Kidney epithelial cell (primary cell): ENCODE data around the gene KCNMB1. TPM values are rescaled to one million over a fixed set of nuclear protein-coding genes. Genes with fewer than 3 reads are reported as not detected.

Experiments used
- DNase-seq: peaks from one replicate; pipeline ENCODE4 v3.0.0-alpha.2; 2010; ENCODE audit warnings: low read depth
- H3K27me3 ChIP-seq: 2 replicates; pipeline ENCODE4 v1.6.0; 2011; ENCODE audit warnings: low read length; ENCODE audit not compliant: control insufficient read depth, insufficient read depth
- H3K36me3 ChIP-seq: 2 replicates; pipeline ENCODE4 v1.5.1; 2011; ENCODE audit warnings: low read length; ENCODE audit not compliant: control insufficient read depth, insufficient read depth
- H3K4me3 ChIP-seq: 2 replicates; pipeline ENCODE4 v1.5.1; 2011; ENCODE audit warnings: low read depth, mild to moderate bottlenecking, control low read depth, low read length
- total RNA-seq: library from RNA; depleted of rRNA; stranded (reverse); fragments of >200 nt; gene quantifications from 2 replicates; pipeline ENCODE4 v1.2.3, GENCODE V29; 2015
- TF ChIP-seq, protein P1 (sequence below): IDR thresholded peaks from 2 replicates; pipeline ENCODE4 v1.5.1; 2011; ENCODE audit warnings: mild to moderate bottlenecking, moderate library complexity, low read length, control low read depth, inconsistent platforms; ENCODE audit not compliant: insufficient read depth, poor library complexity, severe bottlenecking

Gene KCNMB1
- total RNA-seq, 1 donor from 2014 or later = 0.04 TPM

DNA sequence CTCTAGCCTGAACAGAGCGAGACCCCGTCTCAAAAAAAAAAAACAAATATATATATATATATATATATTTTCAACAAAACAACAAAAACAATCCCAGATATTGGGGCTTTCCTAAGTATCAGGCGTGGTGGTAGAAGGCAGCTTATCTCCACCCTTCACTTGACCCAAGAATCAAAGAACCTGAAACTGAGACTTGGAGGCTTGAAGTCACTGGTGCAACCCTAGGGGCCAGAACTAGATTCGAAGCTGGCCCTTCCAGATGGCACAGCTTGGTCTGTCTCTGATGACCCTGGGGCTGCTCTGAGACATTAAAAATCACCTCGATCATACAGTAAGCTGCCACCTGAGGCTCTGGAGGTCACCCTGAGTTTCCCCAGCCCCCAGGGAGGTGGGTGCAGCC, 1.3 kb upstream of the KCNMB1 start:
- DNase-seq = no peak
- peaks cover 8% of the 10 kb centered on the region for H3K27me3 ChIP-seq
- H3K36me3 ChIP-seq = no peaks in the 10 kb centered on the region
- H3K4me3 ChIP-seq = no peak overlapping the region
- TF ChIP-seq, protein P1, sequence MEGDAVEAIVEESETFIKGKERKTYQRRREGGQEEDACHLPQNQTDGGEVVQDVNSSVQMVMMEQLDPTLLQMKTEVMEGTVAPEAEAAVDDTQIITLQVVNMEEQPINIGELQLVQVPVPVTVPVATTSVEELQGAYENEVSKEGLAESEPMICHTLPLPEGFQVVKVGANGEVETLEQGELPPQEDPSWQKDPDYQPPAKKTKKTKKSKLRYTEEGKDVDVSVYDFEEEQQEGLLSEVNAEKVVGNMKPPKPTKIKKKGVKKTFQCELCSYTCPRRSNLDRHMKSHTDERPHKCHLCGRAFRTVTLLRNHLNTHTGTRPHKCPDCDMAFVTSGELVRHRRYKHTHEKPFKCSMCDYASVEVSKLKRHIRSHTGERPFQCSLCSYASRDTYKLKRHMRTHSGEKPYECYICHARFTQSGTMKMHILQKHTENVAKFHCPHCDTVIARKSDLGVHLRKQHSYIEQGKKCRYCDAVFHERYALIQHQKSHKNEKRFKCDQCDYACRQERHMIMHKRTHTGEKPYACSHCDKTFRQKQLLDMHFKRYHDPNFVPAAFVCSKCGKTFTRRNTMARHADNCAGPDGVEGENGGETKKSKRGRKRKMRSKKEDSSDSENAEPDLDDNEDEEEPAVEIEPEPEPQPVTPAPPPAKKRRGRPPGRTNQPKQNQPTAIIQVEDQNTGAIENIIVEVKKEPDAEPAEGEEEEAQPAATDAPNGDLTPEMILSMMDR = no peak

GRCh38 chr5:170389550-170389892, 354 bp upstream of the KCNMB1 start:
- Histone ChIP-seq H3K36me3 (no peaks in the 10 kb centered on the region), H3K27me3 (peaks cover 8% of the 10 kb centered on the region), H3K4me3 (no peak overlapping the region)
- TF ChIP-seq, protein P1 = no peak
- DNase-seq = no peak

DNA sequence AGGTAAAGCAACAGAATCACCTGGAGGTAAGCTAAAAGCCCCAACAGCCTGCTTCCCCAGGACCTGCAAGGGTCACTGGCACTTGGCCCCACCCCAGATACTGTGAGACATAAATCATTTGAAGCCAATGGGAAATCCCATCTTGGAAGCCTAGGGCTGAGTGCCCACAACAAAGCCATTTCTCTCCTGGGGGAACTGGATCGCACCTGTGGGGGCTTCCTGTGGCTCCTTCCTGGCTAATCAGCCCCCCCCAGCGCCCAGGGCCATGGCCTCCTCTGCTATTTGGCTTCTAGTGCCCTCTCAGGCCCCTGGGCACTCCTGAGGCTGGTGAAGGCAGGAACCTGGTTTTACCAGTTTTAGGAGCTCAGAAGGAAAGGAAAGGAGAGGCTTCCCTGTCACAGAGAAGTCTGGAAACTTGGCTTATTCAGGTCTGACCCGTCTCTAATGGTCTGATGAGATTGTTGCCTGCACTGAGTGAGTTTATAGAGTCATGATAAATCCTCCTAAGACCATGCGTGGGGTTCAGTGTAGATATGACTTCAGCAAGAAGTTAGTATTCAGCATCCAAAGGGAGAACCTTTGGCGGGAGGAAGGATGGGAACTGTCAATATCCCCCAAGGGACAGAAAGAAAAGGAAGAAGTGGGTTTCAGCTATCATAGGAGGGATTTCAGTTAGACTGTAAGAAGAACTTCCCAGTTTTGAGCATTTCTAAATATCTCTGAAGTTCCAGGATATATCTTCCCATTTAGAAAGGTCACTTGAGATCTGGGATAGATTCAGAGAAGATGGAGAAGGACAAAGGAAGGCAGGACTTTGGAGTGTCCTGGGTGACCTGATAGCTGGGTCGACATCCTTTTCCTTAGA, 1.2 kb downstream of the KCNMB1 start:
- Histone ChIP-seq H3K27me3 (peaks cover 6% of the 10 kb centered on the region), H3K36me3 (no peaks in the 10 kb centered on the region), H3K4me3 (no peak overlapping the region)
- TF ChIP-seq, protein P1 = no peak
- DNase-seq = no peak

GRCh38 chr5:170386743-170387395, 2.3 kb downstream of the KCNMB1 start:
- Histone ChIP-seq H3K4me3 (no peak overlapping the region), H3K36me3 (no peaks in the 10 kb centered on the region), H3K27me3 (peaks cover 6% of the 10 kb centered on the region)
- no peak for DNase-seq
- TF ChIP-seq, protein P1 = no peak

GRCh38 chr5:170383227-170383626, 5.9 kb downstream of the KCNMB1 start:
- no peaks in the 10 kb centered on the region for H3K36me3 ChIP-seq
- TF ChIP-seq, protein P1 = no peak
- H3K4me3 ChIP-seq = no peak overlapping the region
- H3K27me3 ChIP-seq = peaks cover 9% of the 10 kb centered on the region
- DNase-seq = no peak

DNA sequence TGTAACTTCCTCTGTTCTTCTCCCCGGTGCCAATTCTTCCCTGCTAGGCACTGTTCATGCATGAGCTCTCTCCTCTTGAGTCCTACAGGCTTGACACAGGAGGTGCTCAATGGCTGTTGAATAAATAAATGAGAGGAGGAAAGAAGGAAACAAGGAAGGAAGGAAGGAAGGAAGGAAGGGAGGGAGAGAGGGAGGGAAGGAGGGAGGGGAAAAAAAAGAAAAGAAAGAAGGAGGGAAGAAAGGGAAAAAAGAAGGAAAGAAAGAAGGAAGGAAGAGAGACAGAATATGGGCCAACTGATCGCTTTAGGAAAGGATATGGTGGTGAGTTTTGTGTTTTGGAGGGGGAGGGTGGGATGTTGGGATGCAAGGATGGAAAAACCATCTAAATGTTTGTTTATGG, 6.4 kb downstream of the KCNMB1 start:
- H3K27me3 ChIP-seq = peaks cover 6% of the 10 kb centered on the region
- H3K36me3 ChIP-seq = no peaks in the 10 kb centered on the region
- DNase-seq = no peak
- H3K4me3 ChIP-seq = no peak overlapping the region
- TF ChIP-seq, protein P1 = no peak
